Stimulated activated CD8-positive, alpha-beta memory T cell treated with anti-CD3 and anti-CD28 coated beads, Interleukin-4, amount 100 ng/mL, for 4 hours (primary cell): ENCODE measurements around the gene PDIA4.

Source experiments
- DNase-seq, 2 donors: peaks; one replicate each; pipeline ENCODE4 v3.0.0-alpha.2; 2020; ENCODE audit warnings: low read depth in 2 of 2, low spot score in 1 of 2

PDIA4 gene

GRCh38 chr7:148967602-148968001, 60.7 kb downstream of the PDIA4 start:
- DNase-seq, result no peak

- no peak for DNase-seq
Observed at GRCh38 chr7:148967032-148967372, 61.3 kb downstream of the PDIA4 start.

- DNase-seq, result no peak
Observed at GRCh38 chr7:148964483-148965267, 63.6 kb downstream of the PDIA4 start.

- DNase-seq, result no peak
Observed at GRCh38 chr7:148963583-148964482, 64.5 kb downstream of the PDIA4 start.

GRCh38 chr7:148962823-148963582, 65.3 kb downstream of the PDIA4 start:
- peak; percentile 35 to 38 for DNase-seq

GRCh38 chr7:148962440-148962822, 65.9 kb downstream of the PDIA4 start:
- DNase-seq, result no peak

- no peak for DNase-seq
Observed at GRCh38 chr7:148959726-148960125, 68.6 kb downstream of the PDIA4 start.

GRCh38 chr7:148958061-148958460, 70.2 kb downstream of the PDIA4 start:
- DNase-seq, result no peak

- no peak for DNase-seq
Observed at GRCh38 chr7:148954766-148955165, 73.5 kb downstream of the PDIA4 start.

GRCh38 chr7:148953676-148954075, 74.6 kb downstream of the PDIA4 start:
- DNase-seq, result no peak
